Heart left ventricle (tissue), 13 donors: ENCODE measurements around the gene POLR3B.

ENCODE experiments used
- POLR2A ChIP-seq, 2 donors: fragments of 450-650 bp; IDR thresholded peaks; one replicate each; pipeline ENCODE4 v1.6.1; 2017; ENCODE audit warnings: antibody characterized with exemption in 2 of 2, mild to moderate bottlenecking in 2 of 2, moderate library complexity in 2 of 2
- TF ChIP-seq, protein P1 (sequence below), 12 donors: fragments of 200-600 bp; sonication (generic) in 4 of 12; IDR thresholded peaks; one replicate each; pipeline versions ENCODE4 v1.5.0 to v1.8.0; 2018 to 2022; ENCODE audit warnings: antibody characterized with exemption in 12 of 12, mild to moderate bottlenecking in 5 of 12
- donor health status: ischemic (EF 13 %, LVEDD 7.1; RV severe dilation, severe dysfunction).
- donor health status: DM: no; HTN: yes; CAD: no.
- donor health status: DM: no; HTN: no; CAD: no.
- donor health status: ischemic (EF 25% LVEDD 6.9; RV normal size, moderate dysfunction).
- donor health status: ischemic (EF 25% LVEDD 5.7; RV mildly dilated, moderate dysfunction).
- donor health status: ischemic (EF 35%, LVEDD 5.7; RV mildly dilated, moderate dysfunction).
- donor health status: nonischemic (EF 11% LVEDD 7.7; RV severe dilation, severe dysfunction).
- donor health status: DM: yes; HTN: yes; CAD: no.
- donor health status: PGD.
- donor health status: ischemic (EF 29% LVEDD 5.4; RV normal size, mild dysfunction).
- donor health status: nonischemic (EF 23%, LVEDD 6.1; RV moderate dilation, normal function).

DNA sequence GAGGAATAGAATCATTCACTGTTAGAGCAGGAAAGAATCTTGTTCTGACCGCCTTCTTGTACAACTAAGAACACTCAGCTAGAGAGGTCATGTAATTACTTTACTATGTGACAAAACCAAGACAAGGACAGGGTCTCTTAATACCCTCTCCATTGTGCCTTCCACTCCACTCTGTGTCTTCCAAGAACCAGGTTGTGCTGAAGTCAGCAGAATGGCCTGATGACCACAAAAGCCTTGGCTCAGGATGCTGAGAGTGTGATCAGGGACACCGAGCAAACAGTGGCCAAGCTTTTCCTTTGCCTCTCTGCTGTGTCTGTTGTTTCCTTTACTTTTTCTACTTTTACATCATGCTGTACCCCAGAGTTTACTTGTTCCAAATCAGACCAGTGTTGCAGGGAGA, 142.1 kb downstream of the POLR3B start:
- TF ChIP-seq, protein P1, sequence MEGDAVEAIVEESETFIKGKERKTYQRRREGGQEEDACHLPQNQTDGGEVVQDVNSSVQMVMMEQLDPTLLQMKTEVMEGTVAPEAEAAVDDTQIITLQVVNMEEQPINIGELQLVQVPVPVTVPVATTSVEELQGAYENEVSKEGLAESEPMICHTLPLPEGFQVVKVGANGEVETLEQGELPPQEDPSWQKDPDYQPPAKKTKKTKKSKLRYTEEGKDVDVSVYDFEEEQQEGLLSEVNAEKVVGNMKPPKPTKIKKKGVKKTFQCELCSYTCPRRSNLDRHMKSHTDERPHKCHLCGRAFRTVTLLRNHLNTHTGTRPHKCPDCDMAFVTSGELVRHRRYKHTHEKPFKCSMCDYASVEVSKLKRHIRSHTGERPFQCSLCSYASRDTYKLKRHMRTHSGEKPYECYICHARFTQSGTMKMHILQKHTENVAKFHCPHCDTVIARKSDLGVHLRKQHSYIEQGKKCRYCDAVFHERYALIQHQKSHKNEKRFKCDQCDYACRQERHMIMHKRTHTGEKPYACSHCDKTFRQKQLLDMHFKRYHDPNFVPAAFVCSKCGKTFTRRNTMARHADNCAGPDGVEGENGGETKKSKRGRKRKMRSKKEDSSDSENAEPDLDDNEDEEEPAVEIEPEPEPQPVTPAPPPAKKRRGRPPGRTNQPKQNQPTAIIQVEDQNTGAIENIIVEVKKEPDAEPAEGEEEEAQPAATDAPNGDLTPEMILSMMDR (IDR thresholded peaks at IDR 0.05): no peak
- TF ChIP-seq POLR2A (IDR thresholded peaks at IDR 0.05): no peak
